Kidney (tissue), 14 donors: ENCODE data around the gene GABARAPL2. TPM values are rescaled to one million over a fixed set of nuclear protein-coding genes. Genes with fewer than 3 reads are reported as not detected.

Experiments
- DNase-seq, 5 donors: peaks; one replicate each; pipeline ENCODE4 v3.0.0-alpha.2; 2013 to 2020
- FAIRE-seq: peaks from 2 replicates; lab custom pipeline; 2012; peaks lifted over from hg19 to GRCh38; lab: Jason Lieb, UNC
- H3K27ac ChIP-seq, 2 donors: one replicate each; pipeline ENCODE4 v1.7.0; 2013; ENCODE audit warnings: low read depth in 2 of 2, low read length in 2 of 2, inconsistent platforms in 1 of 2
- H3K27me3 ChIP-seq: one replicate; pipeline ENCODE4 v1.7.1; 2013; ENCODE audit warnings: low read length, inconsistent platforms; ENCODE audit not compliant: control insufficient read depth, insufficient read depth
- H3K36me3 ChIP-seq, 3 donors: one replicate each; pipeline versions ENCODE4 v1.7.0 to v1.7.1; 2013; ENCODE audit warnings: low read length in 3 of 3, control low read depth in 1 of 3, inconsistent platforms in 1 of 3; ENCODE audit not compliant: insufficient read depth in 3 of 3, control insufficient read depth in 2 of 3
- H3K4me1 ChIP-seq, 3 donors: one replicate each; pipeline versions ENCODE4 v1.7.0 to v1.7.1; 2013; ENCODE audit warnings: low read length in 3 of 3, inconsistent platforms in 1 of 3, low read depth in 1 of 3; ENCODE audit not compliant: control insufficient read depth in 2 of 3, insufficient read depth in 2 of 3
- H3K4me3 ChIP-seq, 3 donors: one replicate each; pipeline versions ENCODE4 v1.7.0 to v1.8.1; 2013; ENCODE audit warnings: low read length in 3 of 3, control low read depth in 1 of 3, inconsistent platforms in 1 of 3
- H3K9ac ChIP-seq, 3 donors: one replicate each; pipeline versions ENCODE4 v1.7.0 to v1.7.1; 2013; ENCODE audit warnings: low read length in 3 of 3, control low read depth in 1 of 3, inconsistent platforms in 1 of 3
- H3K9me3 ChIP-seq, 3 donors: one replicate each; pipeline versions ENCODE4 v1.7.0 to v1.7.1; 2013; ENCODE audit warnings: low read length in 3 of 3, control low read depth in 1 of 3, inconsistent platforms in 1 of 3; ENCODE audit not compliant: control insufficient read depth in 2 of 3, insufficient read depth in 1 of 3
- CTCF ChIP-seq: IDR thresholded peaks from 3 replicates; pipeline ENCODE4 v1.5.1; 2012; ENCODE audit warnings: mild to moderate bottlenecking, moderate library complexity, borderline replicate concordance; ENCODE audit not compliant: insufficient read depth; ENCODE audit errors: extremely low read depth
- intact Hi-C: fragments of 100-400 bp; cut with DNase I; formaldehyde crosslinking; loops from one replicate; pipeline ENCODE4 v1.11.1; 2022
- polyA plus RNA-seq: library from polyadenylated mRNA; stranded (reverse); fragments of 350-450 nt; fragmentation: Illumina TruSeq; extraction: RNeasy Lipid Tissue Mini Kit (QIAGEN cat#74804); gene quantifications from one replicate; pipeline ENCODE4 v1.2.3, GENCODE V29; 2014; ENCODE audit warnings: low read depth, low replicate concordance; ENCODE audit not compliant: insufficient read depth
- total RNA-seq: library from RNA; stranded (reverse); fragmentation: NEBNext Ultra II Directional; extraction: Animal tissue kit (Norgen Biotek cat#: 25700); gene quantifications from one replicate; pipeline ENCODE4 v1.2.1, GENCODE V29; 2021
- donor health status: control.
- donor health status: control.
- donor health status: control.
- donor health status: control.
- donor health status: control.
- donor health status: DM: yes; HTN: yes; CAD: no.
- donor health status: Normal renal cell carcinoma (clear cell type).

The GABARAPL2 gene
- total and polyA plus RNA-seq, 2 donors from 2014 or later: 116 to 247 TPM

DNA sequence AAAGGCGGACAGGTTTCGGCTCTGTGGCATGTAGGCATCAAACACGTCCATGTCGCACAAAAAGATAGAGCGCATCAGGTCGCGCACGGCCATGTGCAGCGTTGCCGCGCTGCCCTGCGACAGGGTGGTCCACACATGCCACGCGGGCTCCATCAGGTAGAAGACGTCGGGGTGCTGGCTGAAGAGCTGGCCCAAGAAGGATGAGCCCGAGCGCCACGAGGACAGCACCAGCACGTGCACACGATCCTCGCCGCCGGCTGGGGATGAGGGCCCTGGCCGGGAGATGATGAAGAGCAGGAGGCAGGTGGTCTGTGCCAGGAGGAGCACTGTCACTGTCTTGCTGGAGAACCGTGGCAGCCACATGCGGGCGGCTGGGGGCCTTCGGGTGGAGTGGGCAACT is 36.2 kb upstream of the GABARAPL2 start:
- Histone ChIP-seq H3K9ac (no peak overlapping the region), H3K4me3 (no peak overlapping the region), H3K9me3 (no peaks in the 10 kb centered on the region), H3K27ac (no peak overlapping the region), H3K4me1 (no peaks in the 10 kb centered on the region), H3K27me3 (no peaks in the 10 kb centered on the region), H3K36me3 (no peaks in the 10 kb centered on the region)
- peak in 1 of 5 donors; percentile 73 for DNase-seq
- intact Hi-C loops: no loop called here
- TF ChIP-seq CTCF: no peak
- no peak for FAIRE-seq

DNA sequence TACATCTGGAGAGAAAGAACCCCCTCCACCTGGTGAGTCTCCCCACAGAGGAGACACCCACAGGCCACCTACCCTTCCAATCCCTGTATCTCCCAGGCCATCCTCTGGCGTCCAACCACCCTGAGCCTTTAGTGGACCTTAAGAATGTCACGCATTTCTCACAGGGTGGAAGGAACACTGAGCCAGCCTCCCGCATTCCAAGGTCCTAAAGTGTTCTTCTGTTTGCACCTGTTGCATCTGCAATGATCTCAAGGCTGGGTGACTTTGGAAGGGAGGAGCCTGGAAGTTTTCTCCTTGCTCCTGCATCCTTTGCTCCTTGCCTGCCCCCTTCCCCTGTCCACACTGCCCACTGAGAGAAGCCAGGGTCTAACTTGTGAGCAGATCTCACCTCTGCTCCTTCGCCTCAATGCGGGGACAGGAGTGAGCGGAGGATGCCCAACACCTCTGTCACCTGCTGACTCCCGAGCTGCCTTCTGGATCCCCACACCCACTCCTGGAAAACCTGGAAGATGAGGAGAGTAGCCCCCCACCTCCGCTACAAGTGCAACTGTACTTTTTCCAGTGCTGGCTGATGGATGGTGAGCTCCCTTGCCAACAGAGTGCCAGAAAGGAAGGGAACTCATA is 33.9 kb upstream of the GABARAPL2 start:
- no peaks in the 10 kb centered on the region for H3K4me1 ChIP-seq
- no peaks in the 10 kb centered on the region for H3K27me3 ChIP-seq
- peak in 1 of 5 donors; percentile 37 for DNase-seq
- no peaks in the 10 kb centered on the region for H3K36me3 ChIP-seq
- H3K9me3 ChIP-seq: no peaks in the 10 kb centered on the region
- no peak overlapping the region for H3K27ac ChIP-seq
- TF ChIP-seq CTCF: no peak
- intact Hi-C loops: no loop called here
- H3K4me3 ChIP-seq: no peak overlapping the region
- H3K9ac ChIP-seq: no peak overlapping the region
- no peak for FAIRE-seq

DNA sequence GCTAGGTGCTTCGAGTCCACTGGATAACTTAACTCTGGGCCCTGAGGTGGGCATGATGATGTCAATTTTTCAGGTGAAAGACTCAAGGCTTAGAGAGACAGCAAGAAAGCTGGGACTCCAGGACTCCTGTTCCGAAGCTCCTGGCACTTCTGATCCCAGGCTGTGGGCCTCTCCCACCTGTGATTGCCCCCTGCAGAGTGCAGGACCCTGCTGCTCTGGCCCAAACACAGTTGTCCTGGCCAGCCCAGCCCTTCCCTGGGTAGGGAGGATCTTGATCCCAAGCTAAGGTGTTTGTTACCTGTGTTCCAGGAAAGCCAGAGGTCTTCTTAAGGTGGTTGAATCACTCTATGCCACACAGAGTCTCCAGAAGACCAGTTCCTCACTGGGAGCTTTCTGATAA is 33.4 kb upstream of the GABARAPL2 start:
- H3K4me3 ChIP-seq: no peak overlapping the region
- FAIRE-seq (no peak), DNase-seq (peak in 1 of 5 donors; percentile 21)
- no peak overlapping the region for H3K9ac ChIP-seq
- H3K4me1 ChIP-seq: no peaks in the 10 kb centered on the region
- H3K27me3 ChIP-seq: no peaks in the 10 kb centered on the region
- H3K36me3 ChIP-seq: no peaks in the 10 kb centered on the region
- no peaks in the 10 kb centered on the region for H3K9me3 ChIP-seq
- H3K27ac ChIP-seq: no peak overlapping the region
- intact Hi-C loops: no loop called here
- no peak for TF ChIP-seq CTCF
